ENCODE results near the gene UBE2V1. TPM values are rescaled to one million over a fixed set of nuclear protein-coding genes. Genes with fewer than 3 reads are reported as not detected.

The UBE2V1 gene
- total RNA-seq, 1 experiment from 2014 or later: 119 TPM

GRCh38 chr20:50142812-50143211 is 29.9 kb upstream of the UBE2V1 start:
- Histone ChIP-seq H3K27me3 (ENCODE audit: low read length) (no peaks in the 10 kb centered on the region), H3K9me3 (ENCODE audit: low read length) (no peaks in the 10 kb centered on the region), H3K4me3 (ENCODE audit: low read length) (no peak overlapping the region), H2AFZ (ENCODE audit: low read length) (no peak overlapping the region), H3K79me2 (ENCODE audit: low read length) (peaks cover 95% of the 10 kb centered on the region), H3K4me1 (ENCODE audit: insufficient read depth, low read length) (peaks cover 37% of the 10 kb centered on the region), H3K27ac (ENCODE audit: low read length) (no peak overlapping the region), H3K9ac (ENCODE audit: low read length) (no peak overlapping the region), H3K4me2 (ENCODE audit: low read length) (no peak overlapping the region), H4K20me1 (ENCODE audit: low read length) (peaks cover 6% of the 10 kb centered on the region; the same call in 1 of the 2 replicates), H3K36me3 (ENCODE audit: low read depth, low read length) (peaks cover 52% of the 10 kb centered on the region), H3K9me2 (replicated peaks; ENCODE audit: low read length) (no peaks in the 10 kb centered on the region), H3F3A (ENCODE audit: low read length, unreplicated experiment) (no peaks in the 10 kb centered on the region)
- POLR2A ChIA-PET (ENCODE audit: unreplicated experiment): no interaction called here
- TF ChIP-seq EZH2 (IDR thresholded peaks at IDR 0.05; ENCODE audit: low read length, unreplicated experiment) (no peak), EZH2phosphoT487 (IDR thresholded peaks at IDR 0.05; ENCODE audit: borderline replicate concordance, low read length) (no peak)
- TF ChIP-seq, protein P1, sequence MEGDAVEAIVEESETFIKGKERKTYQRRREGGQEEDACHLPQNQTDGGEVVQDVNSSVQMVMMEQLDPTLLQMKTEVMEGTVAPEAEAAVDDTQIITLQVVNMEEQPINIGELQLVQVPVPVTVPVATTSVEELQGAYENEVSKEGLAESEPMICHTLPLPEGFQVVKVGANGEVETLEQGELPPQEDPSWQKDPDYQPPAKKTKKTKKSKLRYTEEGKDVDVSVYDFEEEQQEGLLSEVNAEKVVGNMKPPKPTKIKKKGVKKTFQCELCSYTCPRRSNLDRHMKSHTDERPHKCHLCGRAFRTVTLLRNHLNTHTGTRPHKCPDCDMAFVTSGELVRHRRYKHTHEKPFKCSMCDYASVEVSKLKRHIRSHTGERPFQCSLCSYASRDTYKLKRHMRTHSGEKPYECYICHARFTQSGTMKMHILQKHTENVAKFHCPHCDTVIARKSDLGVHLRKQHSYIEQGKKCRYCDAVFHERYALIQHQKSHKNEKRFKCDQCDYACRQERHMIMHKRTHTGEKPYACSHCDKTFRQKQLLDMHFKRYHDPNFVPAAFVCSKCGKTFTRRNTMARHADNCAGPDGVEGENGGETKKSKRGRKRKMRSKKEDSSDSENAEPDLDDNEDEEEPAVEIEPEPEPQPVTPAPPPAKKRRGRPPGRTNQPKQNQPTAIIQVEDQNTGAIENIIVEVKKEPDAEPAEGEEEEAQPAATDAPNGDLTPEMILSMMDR (conservative IDR thresholded peaks at IDR 0.05; ENCODE audit: low read depth, low read length): no peak
- no TSS peak for BruUV-seq (replicated peaks)
- ATAC-seq: no peak
- DNase-seq: no peak
- CTCF ChIA-PET: no interaction called here
- intact Hi-C loops (cut with micrococcal nuclease): no loop called here

- no peaks in the 10 kb centered on the region for H3K27me3 ChIP-seq (ENCODE audit: low read length)
- no peak overlapping the region for H2AFZ ChIP-seq (ENCODE audit: low read length)
- no TSS peak for BruUV-seq (replicated peaks)
- H3K4me1 ChIP-seq (ENCODE audit: insufficient read depth, low read length): peaks cover 37% of the 10 kb centered on the region
- ChIA-PET POLR2A (ENCODE audit: unreplicated experiment) (interaction anchor here (0.6 kb wide), 1 partner anchor 12 kb away, joined by 5 read pairs; no protein-coding TSS in a partner anchor), CTCF (no interaction called here)
- no peak overlapping the region for H3K4me2 ChIP-seq (ENCODE audit: low read length)
- peaks cover 6% of the 10 kb centered on the region; the same call in 1 of the 2 replicates for H4K20me1 ChIP-seq (ENCODE audit: low read length)
- intact Hi-C loops (cut with micrococcal nuclease): no loop called here
- DNase-seq (no peak), ATAC-seq (no peak)
- H3K27ac ChIP-seq (ENCODE audit: low read length): no peak overlapping the region
- no peaks in the 10 kb centered on the region for H3K9me2 ChIP-seq (replicated peaks; ENCODE audit: low read length)
- no peak overlapping the region for H3K9ac ChIP-seq (ENCODE audit: low read length)
- TF ChIP-seq EZH2 (IDR thresholded peaks at IDR 0.05; ENCODE audit: low read length, unreplicated experiment): no peak
- no peak for TF ChIP-seq EZH2phosphoT487 (IDR thresholded peaks at IDR 0.05; ENCODE audit: borderline replicate concordance, low read length)
- TF ChIP-seq, protein P1 (conservative IDR thresholded peaks at IDR 0.05; ENCODE audit: low read depth, low read length): no peak
- H3K36me3 ChIP-seq (ENCODE audit: low read depth, low read length): peaks cover 52% of the 10 kb centered on the region
- H3K79me2 ChIP-seq (ENCODE audit: low read length): peaks cover 95% of the 10 kb centered on the region
- no peaks in the 10 kb centered on the region for H3F3A ChIP-seq (ENCODE audit: low read length, unreplicated experiment)
- no peak overlapping the region for H3K4me3 ChIP-seq (ENCODE audit: low read length)
- H3K9me3 ChIP-seq (ENCODE audit: low read length): no peaks in the 10 kb centered on the region
Measured at GRCh38 chr20:50141811-50142561, 29.0 kb upstream of the UBE2V1 start.
